Vagina (tissue), 2 donors: ENCODE results near the gene CBX2. TPM values are rescaled to one million over a fixed set of nuclear protein-coding genes. Genes with fewer than 3 reads are reported as not detected.

Experiments used
- DNase-seq, 2 donors: peaks; one replicate each; pipeline ENCODE4 v3.0.0-alpha.2; 2017; ENCODE audit errors: extremely low spot score in 2 of 2
- H3K27ac ChIP-seq: fragments of 200-600 bp; sonication (generic); one replicate; pipeline ENCODE4 v1.5.1; 2019
- H3K27me3 ChIP-seq: fragments of 200-600 bp; sonication (generic); one replicate; pipeline ENCODE4 v1.5.1; 2019
- H3K36me3 ChIP-seq, 2 donors: fragments of 200-600 bp; sonication (generic); one replicate each; pipeline ENCODE4 v1.5.1; 2017 to 2019
- H3K4me1 ChIP-seq: fragments of 200-600 bp; sonication (generic); one replicate; pipeline ENCODE4 v1.5.1; 2019
- H3K4me3 ChIP-seq, 2 donors: fragments of 200-600 bp; sonication (generic); 1 replicate in 1 of 2; 2 replicates in 1 of 2; pipeline ENCODE4 v1.5.1; 2016 to 2019
- H3K9me3 ChIP-seq: fragments of 200-600 bp; sonication (generic); one replicate; pipeline ENCODE4 v1.5.1; 2019
- POLR2A ChIP-seq, 2 donors: fragments of 450-650 bp; IDR thresholded peaks; one replicate each; pipeline ENCODE4 v1.6.1; 2017; ENCODE audit warnings: antibody characterized with exemption in 2 of 2, mild to moderate bottlenecking in 2 of 2, moderate library complexity in 2 of 2
- POLR2AphosphoS5 ChIP-seq, 2 donors: sonication (generic); formaldehyde crosslinking; IDR thresholded peaks; one replicate each; pipeline ENCODE4 v1.9.0; 2017; ENCODE audit warnings: antibody characterized with exemption in 2 of 2, mild to moderate bottlenecking in 2 of 2, low read depth in 1 of 2; ENCODE audit not compliant: insufficient read depth in 1 of 2
- intact Hi-C: fragments of 100-400 bp; cut with DNase I; formaldehyde crosslinking; loops from one replicate; pipeline ENCODE4 v1.15.1; 2023
- total RNA-seq: library from RNA; depleted of rRNA; stranded (reverse); fragments of >200 nt; gene quantifications from one replicate; pipeline ENCODE4 v1.2.3, GENCODE V29; 2016
- TF ChIP-seq, protein P1 (sequence below), 3 experiments: fragments of 450-650 bp in 2 of 3; fragments of 200-600 bp in 1 of 3; sonication (generic) in 1 of 3; IDR thresholded peaks; one replicate each; pipeline ENCODE4 v1.5.1; 2017 to 2019; ENCODE audit warnings: antibody characterized with exemption in 3 of 3, mild to moderate bottlenecking in 2 of 3, moderate library complexity in 2 of 3

The CBX2 gene
- total RNA-seq, 1 donor from 2014 or later: 5.6 TPM

DNA sequence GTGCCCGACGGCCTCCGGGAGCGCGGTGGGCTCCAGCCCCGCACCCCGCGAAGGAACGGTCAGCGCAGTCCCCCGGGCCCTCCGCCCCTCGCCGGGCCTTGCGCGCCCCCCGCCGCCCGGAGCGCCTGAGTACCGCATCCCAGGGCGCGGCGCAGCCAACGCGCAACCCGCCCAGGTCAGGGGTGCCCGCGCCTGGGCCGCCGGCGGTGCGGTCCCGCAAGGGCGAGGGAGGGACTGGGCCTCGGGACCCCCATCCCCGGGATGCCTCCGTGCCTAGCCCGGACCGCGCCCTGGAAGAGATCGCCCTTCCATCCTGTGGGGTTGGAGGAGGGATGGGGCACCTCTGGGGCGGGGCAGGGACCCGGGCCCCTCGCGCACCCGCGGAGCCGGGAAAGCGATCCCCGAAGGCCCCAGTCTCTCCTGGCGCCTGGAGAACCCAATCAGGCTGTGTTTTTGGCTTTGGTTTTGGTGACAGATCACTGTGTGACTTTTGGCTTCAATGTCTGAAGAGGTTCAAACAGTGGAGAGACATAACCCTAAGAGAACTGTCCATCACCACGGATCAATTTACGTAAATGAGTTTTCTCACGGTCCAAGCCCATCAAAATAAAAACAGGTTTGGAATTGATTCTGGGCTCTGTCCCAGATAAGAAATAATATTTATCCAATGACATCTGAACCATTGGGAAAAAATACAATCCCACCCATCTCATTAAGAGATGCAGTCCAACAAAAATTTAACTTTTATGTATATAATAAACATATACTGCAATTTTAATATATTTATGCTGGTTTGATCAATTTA, 29.5 kb upstream of the CBX2 start:
- peaks cover 7% of the 10 kb centered on the region for H3K4me1 ChIP-seq
- TF ChIP-seq POLR2A (IDR thresholded peaks at IDR 0.05) (no peak), POLR2AphosphoS5 (IDR thresholded peaks at IDR 0.05; ENCODE audit: insufficient read depth in 1 of 2, low read depth in 1 of 2) (no peak)
- TF ChIP-seq, protein P1, sequence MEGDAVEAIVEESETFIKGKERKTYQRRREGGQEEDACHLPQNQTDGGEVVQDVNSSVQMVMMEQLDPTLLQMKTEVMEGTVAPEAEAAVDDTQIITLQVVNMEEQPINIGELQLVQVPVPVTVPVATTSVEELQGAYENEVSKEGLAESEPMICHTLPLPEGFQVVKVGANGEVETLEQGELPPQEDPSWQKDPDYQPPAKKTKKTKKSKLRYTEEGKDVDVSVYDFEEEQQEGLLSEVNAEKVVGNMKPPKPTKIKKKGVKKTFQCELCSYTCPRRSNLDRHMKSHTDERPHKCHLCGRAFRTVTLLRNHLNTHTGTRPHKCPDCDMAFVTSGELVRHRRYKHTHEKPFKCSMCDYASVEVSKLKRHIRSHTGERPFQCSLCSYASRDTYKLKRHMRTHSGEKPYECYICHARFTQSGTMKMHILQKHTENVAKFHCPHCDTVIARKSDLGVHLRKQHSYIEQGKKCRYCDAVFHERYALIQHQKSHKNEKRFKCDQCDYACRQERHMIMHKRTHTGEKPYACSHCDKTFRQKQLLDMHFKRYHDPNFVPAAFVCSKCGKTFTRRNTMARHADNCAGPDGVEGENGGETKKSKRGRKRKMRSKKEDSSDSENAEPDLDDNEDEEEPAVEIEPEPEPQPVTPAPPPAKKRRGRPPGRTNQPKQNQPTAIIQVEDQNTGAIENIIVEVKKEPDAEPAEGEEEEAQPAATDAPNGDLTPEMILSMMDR (IDR thresholded peaks at IDR 0.05): no peak
- no peak overlapping the region for H3K27ac ChIP-seq
- H3K27me3 ChIP-seq: peaks cover 4% of the 10 kb centered on the region
- H3K36me3 ChIP-seq: no peaks in the 10 kb centered on the region
- H3K9me3 ChIP-seq: no peaks in the 10 kb centered on the region
- H3K4me3 ChIP-seq: no peak overlapping the region
- DNase-seq: no peak
- intact Hi-C loops: loop anchor here (10.0 kb wide), 1 partner anchor 246 kb away; no protein-coding TSS in a partner anchor

- Histone ChIP-seq H3K36me3 (no peaks in the 10 kb centered on the region), H3K27me3 (peaks cover 4% of the 10 kb centered on the region), H3K4me3 (no peak overlapping the region), H3K27ac (no peak overlapping the region), H3K4me1 (peaks cover 7% of the 10 kb centered on the region), H3K9me3 (no peaks in the 10 kb centered on the region)
- DNase-seq: no peak
- TF ChIP-seq POLR2A (IDR thresholded peaks at IDR 0.05): no peak
- TF ChIP-seq POLR2AphosphoS5 (IDR thresholded peaks at IDR 0.05; ENCODE audit: insufficient read depth in 1 of 2, low read depth in 1 of 2): no peak
- TF ChIP-seq, protein P1 (IDR thresholded peaks at IDR 0.05): no peak
- intact Hi-C loops: loop anchor here (10.0 kb wide), 1 partner anchor 246 kb away; no protein-coding TSS in a partner anchor
Observed at GRCh38 chr17:79749156-79749815, 28.7 kb upstream of the CBX2 start.

- H3K27me3 ChIP-seq: peaks cover 4% of the 10 kb centered on the region
- H3K36me3 ChIP-seq: no peaks in the 10 kb centered on the region
- DNase-seq: no peak
- H3K4me3 ChIP-seq: no peak overlapping the region
- TF ChIP-seq POLR2A (IDR thresholded peaks at IDR 0.05) (no peak), POLR2AphosphoS5 (IDR thresholded peaks at IDR 0.05; ENCODE audit: insufficient read depth in 1 of 2, low read depth in 1 of 2) (no peak)
- TF ChIP-seq, protein P1 (IDR thresholded peaks at IDR 0.05): no peak
- no peak overlapping the region for H3K27ac ChIP-seq
- H3K9me3 ChIP-seq: no peaks in the 10 kb centered on the region
- intact Hi-C loops: loop anchor here (10.0 kb wide), 1 partner anchor 245 kb away; no protein-coding TSS in a partner anchor
- peaks cover 7% of the 10 kb centered on the region for H3K4me1 ChIP-seq
Observed at GRCh38 chr17:79749958-79750357, 28.0 kb upstream of the CBX2 start.

GRCh38 chr17:79750650-79751545, 27.1 kb upstream of the CBX2 start:
- no peak for TF ChIP-seq POLR2A (IDR thresholded peaks at IDR 0.05)
- no peak for TF ChIP-seq POLR2AphosphoS5 (IDR thresholded peaks at IDR 0.05; ENCODE audit: insufficient read depth in 1 of 2, low read depth in 1 of 2)
- TF ChIP-seq, protein P1 (IDR thresholded peaks at IDR 0.05): no peak
- DNase-seq: no peak
- Histone ChIP-seq H3K36me3 (no peaks in the 10 kb centered on the region), H3K4me3 (no peak overlapping the region), H3K27ac (no peak overlapping the region), H3K27me3 (peaks cover 4% of the 10 kb centered on the region), H3K4me1 (peaks cover 7% of the 10 kb centered on the region), H3K9me3 (no peaks in the 10 kb centered on the region)
- intact Hi-C loops: no loop called here
